IPS-20b (cell line): ENCODE results near the gene TLK2.

Experiments
- H3K27ac ChIP-seq: one replicate; pipeline ENCODE4 v1.5.1; 2013; ENCODE audit warnings: low read length
- H3K27me3 ChIP-seq: 2 replicates; pipeline ENCODE4 v1.6.1; 2013; ENCODE audit warnings: mild to moderate bottlenecking, low read length, inconsistent platforms; ENCODE audit not compliant: insufficient read depth
- H3K36me3 ChIP-seq: 2 replicates; pipeline ENCODE4 v1.6.1; 2013; ENCODE audit warnings: low read depth, mild to moderate bottlenecking, inconsistent platforms, low read length, moderate library complexity; ENCODE audit not compliant: insufficient read depth
- H3K4me1 ChIP-seq: 2 replicates; pipeline ENCODE4 v1.6.1; 2013; ENCODE audit warnings: mild to moderate bottlenecking, control low read depth, inconsistent platforms, low read length, moderate library complexity; ENCODE audit not compliant: insufficient read depth
- H3K4me3 ChIP-seq: 2 replicates; pipeline ENCODE4 v1.5.1; 2013; ENCODE audit warnings: mild to moderate bottlenecking, low read length, inconsistent platforms
- H3K9ac ChIP-seq: 2 replicates; pipeline ENCODE4 v1.6.1; 2013; ENCODE audit warnings: low read depth, mild to moderate bottlenecking, inconsistent platforms, low read length, moderate library complexity
- H3K9me3 ChIP-seq: 2 replicates; pipeline ENCODE4 v1.6.1; 2013; ENCODE audit warnings: mild to moderate bottlenecking, low read depth, low read length, inconsistent platforms; ENCODE audit not compliant: insufficient read depth

The TLK2 gene

DNA sequence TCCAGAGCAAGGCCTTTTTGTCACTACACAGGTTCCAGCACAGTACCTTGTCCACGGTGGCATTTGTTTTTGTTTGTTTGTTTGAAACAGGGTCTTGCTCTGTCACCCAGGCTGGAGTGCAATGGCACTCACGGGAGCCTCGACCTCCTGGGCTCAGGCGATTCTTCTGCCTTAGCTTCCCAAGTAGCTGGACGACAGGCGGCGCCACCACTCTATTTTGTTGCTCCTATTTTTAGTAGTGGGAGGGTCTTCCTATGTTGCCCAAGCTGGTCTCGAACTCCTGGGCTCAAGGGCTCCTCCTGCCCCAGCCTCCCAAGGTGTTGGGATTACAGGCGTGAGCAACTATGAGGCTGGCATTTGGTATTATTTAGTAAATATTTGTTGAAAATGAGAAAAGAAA is 159.2 kb downstream of the TLK2 start:
- no peaks in the 10 kb centered on the region for H3K36me3 ChIP-seq
- no peaks in the 10 kb centered on the region for H3K4me1 ChIP-seq
- H3K9me3 ChIP-seq: no peaks in the 10 kb centered on the region
- H3K27me3 ChIP-seq: no peaks in the 10 kb centered on the region
- no peak overlapping the region for H3K27ac ChIP-seq
- no peak overlapping the region for H3K9ac ChIP-seq
- H3K4me3 ChIP-seq: no peak overlapping the region

DNA sequence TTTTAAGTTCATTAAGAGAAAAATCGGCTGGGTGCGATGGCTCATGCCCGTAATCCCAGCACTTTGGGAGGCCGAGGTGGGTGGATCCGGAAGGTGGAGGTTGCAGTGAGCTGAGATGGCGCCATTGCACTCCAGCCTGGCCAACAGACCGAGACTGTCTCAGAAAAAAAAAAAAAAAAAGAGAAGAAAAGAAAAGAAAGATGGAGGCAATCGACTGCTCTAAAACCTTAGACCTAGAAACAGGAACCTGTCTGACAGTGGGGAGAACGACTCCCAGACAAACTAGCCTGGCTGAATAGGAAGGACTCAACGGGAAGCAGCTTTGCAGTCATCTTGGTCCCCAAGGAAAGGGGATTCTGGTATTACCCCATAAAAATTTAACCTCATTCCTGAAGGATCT is 162.5 kb downstream of the TLK2 start:
- Histone ChIP-seq H3K36me3 (no peaks in the 10 kb centered on the region), H3K4me3 (no peak overlapping the region), H3K4me1 (peaks cover 3% of the 10 kb centered on the region; the same call in 1 of the 2 replicates), H3K9me3 (no peaks in the 10 kb centered on the region), H3K27ac (no peak overlapping the region), H3K27me3 (no peaks in the 10 kb centered on the region), H3K9ac (no peak overlapping the region)

DNA sequence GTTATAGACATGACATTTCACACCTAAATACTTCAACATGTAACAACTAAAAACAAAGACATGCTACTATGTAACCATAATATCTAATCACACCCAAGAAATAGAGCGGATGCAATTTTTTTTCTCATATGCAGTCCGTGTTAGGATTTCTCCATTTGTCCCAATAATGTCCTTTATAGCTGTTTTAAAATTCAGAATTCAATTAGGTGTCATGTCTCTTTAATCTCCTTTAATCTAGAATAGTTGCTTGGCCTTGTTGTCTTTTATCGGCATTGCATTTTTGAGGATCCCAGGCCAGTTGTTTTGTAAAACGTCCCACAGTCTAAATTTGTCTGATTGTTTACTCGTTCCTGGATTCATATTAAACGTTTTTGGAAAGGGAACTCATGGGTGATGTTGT is 163.3 kb downstream of the TLK2 start:
- Histone ChIP-seq H3K36me3 (no peaks in the 10 kb centered on the region), H3K4me1 (peaks cover 3% of the 10 kb centered on the region; the same call in 1 of the 2 replicates), H3K4me3 (no peak overlapping the region)

DNA sequence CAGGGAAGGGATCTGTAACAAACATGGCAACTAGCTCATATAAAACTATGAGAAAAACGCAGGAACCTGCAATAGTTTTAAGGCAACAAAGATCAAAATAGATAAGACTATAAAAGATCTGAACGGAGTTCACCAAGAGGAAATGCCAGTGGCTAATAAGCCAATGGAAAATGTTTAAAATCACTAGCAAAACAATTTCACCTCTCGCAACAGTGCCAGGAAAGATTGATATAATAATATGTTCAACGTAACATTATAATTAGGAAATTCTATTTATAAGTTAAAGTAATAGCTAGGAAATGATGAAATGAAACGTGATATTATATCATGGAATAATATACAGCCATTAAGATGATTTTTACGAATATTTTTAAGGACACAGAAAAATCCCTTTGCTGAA is 164.9 kb downstream of the TLK2 start:
- peaks cover 5% of the 10 kb centered on the region; the same call in 1 of the 2 replicates for H3K4me1 ChIP-seq
- H3K4me3 ChIP-seq: no peak overlapping the region
- H3K27me3 ChIP-seq: no peaks in the 10 kb centered on the region
- H3K9me3 ChIP-seq: no peaks in the 10 kb centered on the region
- no peak overlapping the region for H3K9ac ChIP-seq
- H3K27ac ChIP-seq: no peak overlapping the region
- H3K36me3 ChIP-seq: no peaks in the 10 kb centered on the region

More for the DNA sequence above, 163.3 kb downstream of the TLK2 start:
- Histone ChIP-seq H3K9me3 (no peaks in the 10 kb centered on the region), H3K9ac (no peak overlapping the region), H3K27ac (no peak overlapping the region), H3K27me3 (no peaks in the 10 kb centered on the region)

DNA sequence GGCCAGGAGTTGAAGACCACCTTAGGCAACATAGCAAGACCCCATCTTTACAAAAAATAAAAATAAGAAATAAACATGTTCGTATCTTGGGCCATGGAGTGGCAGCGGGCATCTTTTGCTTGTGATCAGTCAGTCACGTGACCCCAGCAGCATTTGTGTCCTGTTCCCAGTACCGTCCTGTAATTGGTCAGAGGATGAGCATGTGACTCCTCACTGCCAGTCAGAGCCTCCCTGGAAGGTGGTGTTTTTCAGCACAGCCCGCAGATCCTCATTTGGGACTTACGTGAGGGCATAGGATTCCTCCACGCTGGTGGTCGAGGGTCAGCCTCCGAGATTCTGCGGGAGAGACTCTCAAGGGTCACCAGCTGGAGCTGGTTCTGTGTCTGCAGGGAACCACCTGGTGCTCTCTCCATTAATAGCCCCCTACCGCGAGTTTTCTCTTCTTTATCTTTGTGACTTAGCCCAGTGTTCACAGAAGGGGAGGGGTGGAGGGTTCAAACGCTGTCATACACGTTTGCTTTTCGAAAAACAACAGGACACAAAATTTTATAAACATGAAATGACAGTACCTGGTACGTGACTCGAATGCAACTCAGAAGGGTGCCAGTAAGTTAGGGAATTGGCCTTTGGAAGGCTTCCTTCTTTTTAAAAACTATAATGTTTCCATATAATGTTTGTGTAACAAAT is 166.0 kb downstream of the TLK2 start:
- Histone ChIP-seq H3K27me3 (no peaks in the 10 kb centered on the region), H3K9ac (peak overlapping the region; percentile 54; the same call in 1 of the 2 replicates), H3K4me3 (peak overlapping the region; percentile 55), H3K27ac (no peak overlapping the region), H3K4me1 (peaks cover 8% of the 10 kb centered on the region; the same call in 1 of the 2 replicates), H3K9me3 (no peaks in the 10 kb centered on the region), H3K36me3 (no peaks in the 10 kb centered on the region)

DNA sequence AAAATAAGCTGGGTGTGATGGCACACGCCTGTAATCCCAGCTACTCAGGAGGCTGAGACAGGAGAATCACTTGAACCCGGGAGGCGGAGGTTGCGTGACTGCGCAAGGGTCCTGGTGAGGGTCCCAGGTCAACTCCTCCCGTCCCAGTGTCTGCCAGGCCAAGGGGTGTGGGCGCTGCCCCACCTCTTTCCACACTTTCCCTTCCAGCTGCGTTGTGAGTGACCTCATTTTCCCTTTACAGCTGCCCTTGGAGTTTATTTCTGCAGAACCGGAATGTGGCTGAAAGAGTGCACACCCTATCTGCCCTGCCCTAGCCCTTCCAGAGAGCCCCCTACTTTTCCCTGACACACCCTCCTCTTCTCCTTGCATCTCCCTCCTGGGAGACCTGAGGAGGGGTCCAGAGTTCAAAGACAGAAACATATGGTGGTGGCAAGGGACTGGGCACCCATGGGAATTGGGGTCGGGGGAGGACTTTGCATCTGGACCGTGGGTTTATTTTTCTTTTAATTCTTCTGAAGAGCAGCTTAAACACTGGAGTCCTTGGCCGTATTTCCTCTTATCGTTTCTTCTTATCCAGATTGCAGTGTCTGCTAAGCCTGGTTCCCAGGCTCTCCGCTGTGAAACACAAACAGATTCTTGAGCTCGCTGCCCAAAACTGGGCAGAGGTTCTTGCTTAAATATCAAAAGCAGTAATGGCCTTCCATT is 169.8 kb downstream of the TLK2 start:
- Histone ChIP-seq H3K4me1 (peaks cover 10% of the 10 kb centered on the region), H3K27ac (no peak overlapping the region)

DNA sequence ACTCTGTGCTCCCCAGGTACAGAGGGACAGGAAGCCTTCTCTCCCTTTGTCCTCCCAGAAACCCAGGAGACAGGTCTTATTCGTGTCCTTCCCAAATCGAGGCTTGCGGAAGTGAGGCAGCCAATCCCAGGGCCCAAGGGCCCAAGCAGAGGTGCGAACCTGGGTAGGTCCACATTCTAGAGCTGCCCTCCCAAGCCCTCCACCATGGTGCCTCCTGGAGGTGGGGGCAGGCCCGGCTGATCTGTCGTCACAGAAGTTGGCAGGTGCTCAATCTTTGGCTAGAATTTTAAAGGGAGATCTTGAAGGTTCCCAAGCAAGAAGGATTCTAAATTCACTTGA is 170.3 kb downstream of the TLK2 start:
- Histone ChIP-seq H3K27me3 (peaks cover 11% of the 10 kb centered on the region; the same call in 1 of the 2 replicates), H3K4me3 (no peak overlapping the region), H3K36me3 (no peaks in the 10 kb centered on the region), H3K4me1 (peaks cover 14% of the 10 kb centered on the region), H3K9ac (no peak overlapping the region), H3K9me3 (no peaks in the 10 kb centered on the region), H3K27ac (no peak overlapping the region)

More for the DNA sequence above, 169.8 kb downstream of the TLK2 start:
- no peaks in the 10 kb centered on the region for H3K9me3 ChIP-seq
- no peaks in the 10 kb centered on the region for H3K36me3 ChIP-seq
- no peak overlapping the region for H3K9ac ChIP-seq
- no peak overlapping the region for H3K4me3 ChIP-seq
- peaks cover 11% of the 10 kb centered on the region; the same call in 1 of the 2 replicates for H3K27me3 ChIP-seq

DNA sequence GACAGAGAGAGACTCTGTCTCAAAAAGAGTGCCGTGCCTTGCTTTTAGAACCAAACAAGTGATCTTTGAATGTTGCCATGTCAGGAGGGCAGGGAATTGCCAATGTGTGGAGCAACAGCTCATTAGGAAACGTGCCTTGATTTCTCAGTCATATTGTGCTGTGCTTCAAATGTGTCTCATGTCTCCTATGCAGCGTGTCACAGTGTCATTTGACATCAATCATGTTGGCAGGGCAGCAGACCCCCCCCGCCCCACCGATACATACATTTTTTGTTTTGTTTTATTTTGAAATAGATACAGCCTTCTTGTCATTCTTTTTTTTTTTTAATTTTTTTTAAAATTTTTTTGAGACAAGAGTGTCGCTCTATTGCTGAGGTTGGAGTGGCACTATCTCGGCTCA is 170.9 kb downstream of the TLK2 start:
- H3K27me3 ChIP-seq: peaks cover 11% of the 10 kb centered on the region; the same call in 1 of the 2 replicates

DNA sequence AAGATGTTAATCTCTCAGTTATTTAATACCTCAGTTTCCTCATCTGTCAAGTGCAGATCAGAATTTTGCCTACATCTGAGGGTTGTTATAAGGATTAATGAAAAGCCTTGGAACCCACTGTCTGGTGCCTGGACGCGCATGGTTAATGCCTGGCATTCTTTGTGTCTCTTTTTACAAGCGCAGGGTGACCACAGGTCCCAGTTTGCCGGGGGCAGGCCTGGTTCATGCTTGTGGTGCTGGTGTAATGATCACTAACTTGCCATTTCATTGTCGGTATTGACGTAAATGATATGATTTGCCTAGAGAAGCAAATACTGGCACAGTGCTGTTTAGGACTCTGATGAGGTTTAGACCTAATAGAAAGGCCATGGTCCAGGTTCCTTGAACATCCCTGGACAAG is 172.0 kb downstream of the TLK2 start:
- Histone ChIP-seq H3K27me3 (peaks cover 11% of the 10 kb centered on the region; the same call in 1 of the 2 replicates), H3K36me3 (no peaks in the 10 kb centered on the region), H3K4me1 (peaks cover 11% of the 10 kb centered on the region), H3K27ac (no peak overlapping the region), H3K9me3 (no peaks in the 10 kb centered on the region), H3K4me3 (no peak overlapping the region), H3K9ac (no peak overlapping the region)

More for the DNA sequence above, 170.9 kb downstream of the TLK2 start:
- H3K4me1 ChIP-seq: peaks cover 14% of the 10 kb centered on the region
- H3K36me3 ChIP-seq: no peaks in the 10 kb centered on the region
- no peak overlapping the region for H3K4me3 ChIP-seq
- H3K9ac ChIP-seq: no peak overlapping the region
- no peaks in the 10 kb centered on the region for H3K9me3 ChIP-seq
- no peak overlapping the region for H3K27ac ChIP-seq

DNA sequence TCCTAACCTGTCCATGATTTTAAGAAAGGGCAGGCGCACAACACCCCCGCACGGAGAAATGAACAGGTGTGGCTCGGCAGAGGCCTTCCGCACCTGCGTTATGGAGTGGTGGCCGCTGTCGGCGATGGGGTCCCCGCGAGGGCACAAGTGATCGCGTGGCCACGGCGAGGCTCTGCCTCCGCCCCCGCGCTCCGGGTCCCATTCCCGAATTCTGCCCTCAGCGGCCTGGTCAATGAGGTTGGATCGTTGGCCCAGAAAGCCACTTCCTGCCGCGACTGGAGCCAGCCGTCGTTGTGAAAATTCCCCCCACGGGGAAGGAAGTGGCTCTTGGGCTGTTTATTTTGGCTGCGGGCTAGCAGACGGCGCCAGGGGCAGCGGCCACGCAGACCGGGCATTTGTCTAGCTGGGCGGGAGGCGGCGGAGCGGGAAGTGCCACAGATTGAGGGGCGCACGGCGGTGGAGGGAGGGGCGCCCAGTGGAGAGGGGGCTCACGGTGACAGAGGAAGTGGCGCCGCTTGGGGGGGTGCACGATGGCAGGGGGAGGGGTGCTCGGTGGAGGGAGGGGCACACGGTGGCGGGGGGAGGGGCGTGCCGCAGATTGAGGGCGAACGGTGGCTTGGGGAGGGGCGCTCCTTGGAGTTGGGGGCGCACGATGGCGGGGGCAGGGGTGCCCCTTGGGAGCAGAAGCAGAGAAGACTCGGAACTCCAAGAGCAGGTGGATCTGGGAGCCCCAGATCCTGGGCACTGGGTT is 173.8 kb downstream of the TLK2 start:
- Histone ChIP-seq H3K27me3 (peaks cover 11% of the 10 kb centered on the region; the same call in 1 of the 2 replicates), H3K4me3 (peak overlapping the region; percentile 81), H3K4me1 (peaks cover 11% of the 10 kb centered on the region), H3K9me3 (no peaks in the 10 kb centered on the region; the same call in 1 of the 2 replicates), H3K27ac (no peak overlapping the region), H3K36me3 (no peaks in the 10 kb centered on the region), H3K9ac (peak overlapping the region; percentile 88; the same call in 1 of the 2 replicates)

DNA sequence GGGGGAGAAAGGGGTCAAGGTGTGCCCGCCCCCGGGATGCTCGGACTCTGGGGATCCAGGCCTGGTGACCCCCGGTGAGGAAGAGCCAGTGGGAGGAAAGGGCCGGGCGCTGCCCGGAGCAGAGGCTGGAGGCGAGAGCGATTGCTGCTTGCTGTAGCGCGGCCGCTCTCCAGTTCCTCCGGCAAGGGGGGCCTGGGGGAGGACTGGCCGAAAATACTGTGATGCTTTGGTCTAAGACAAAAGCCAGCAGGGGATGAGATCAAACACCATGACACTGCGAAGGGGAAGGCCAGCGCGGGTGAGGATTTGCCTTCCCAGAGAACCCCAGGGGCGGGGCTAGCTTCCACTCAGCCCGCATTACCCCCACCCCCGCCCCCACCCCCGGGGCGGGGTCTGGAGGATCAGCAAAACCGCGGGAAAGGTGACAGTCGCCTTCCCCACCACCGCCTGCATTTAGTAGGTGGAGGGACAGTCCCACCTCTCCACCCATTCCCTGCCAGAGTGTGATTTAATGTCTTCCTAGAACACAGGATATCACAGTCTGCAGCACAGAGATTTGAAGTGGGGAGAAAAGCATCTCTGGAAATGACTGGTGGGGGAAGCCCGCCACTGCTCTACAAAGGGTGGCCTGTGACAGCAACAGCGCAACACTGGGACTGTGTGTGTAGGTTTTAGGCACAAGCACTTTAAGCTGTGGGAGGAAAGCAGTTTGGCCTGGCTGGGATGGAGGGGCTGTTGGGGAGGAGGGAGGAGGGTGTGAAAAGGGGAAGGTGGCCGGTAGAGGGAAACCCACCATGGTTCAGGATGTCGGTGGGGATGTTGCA is 174.6 kb downstream of the TLK2 start:
- Histone ChIP-seq H3K27ac (no peak overlapping the region), H3K36me3 (no peaks in the 10 kb centered on the region), H3K9ac (peak overlapping the region; percentile 88; the same call in 1 of the 2 replicates), H3K27me3 (peaks cover 11% of the 10 kb centered on the region; the same call in 1 of the 2 replicates), H3K4me3 (peak overlapping the region; percentile 81), H3K4me1 (peaks cover 11% of the 10 kb centered on the region), H3K9me3 (no peaks in the 10 kb centered on the region; the same call in 1 of the 2 replicates)
